ENCODE results near the gene CLEC4C. TPM values are rescaled to one million over a fixed set of nuclear protein-coding genes. Genes with fewer than 3 reads are reported as not detected.

Gene CLEC4C
- total and polyA plus RNA-seq, 2 donors (not counting 3 experiments of a cell fraction or from before 2014, with no cell fraction given), result not detected

DNA sequence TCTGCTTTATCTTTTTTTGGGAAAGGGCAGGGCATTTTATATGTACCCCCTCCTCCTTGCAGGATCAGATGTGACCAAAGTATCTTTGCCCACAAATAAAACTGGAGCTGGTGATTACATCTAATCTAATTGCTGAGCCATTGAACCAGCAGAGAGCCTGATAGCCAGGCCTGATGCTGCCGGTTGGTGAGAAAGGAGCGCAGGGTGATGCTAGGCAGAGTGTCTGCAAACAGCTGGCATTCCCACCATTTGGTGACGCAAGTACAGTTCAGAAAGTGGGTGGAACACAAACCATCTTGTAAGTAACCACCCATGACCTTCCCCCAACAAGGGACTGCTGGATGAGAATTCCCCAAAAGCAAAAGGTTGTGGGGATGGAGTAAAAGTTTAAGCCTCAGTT, 23.2 kb downstream of the CLEC4C start:
- no peak overlapping the region for H2AFZ ChIP-seq (ENCODE audit: low read depth, low read length)
- no TSS peak for BruUV-seq (replicated peaks)
- H3K9me1 ChIP-seq (replicated peaks; ENCODE audit: control insufficient read depth, extremely low read depth, insufficient read depth, low read length), result no peaks in the 10 kb centered on the region
- H3K79me2 ChIP-seq (ENCODE audit: control insufficient read depth, insufficient read depth, low read length), result no peaks in the 10 kb centered on the region
- TF ChIP-seq POLR2A (IDR thresholded peaks at IDR 0.05; ENCODE audit: low read depth, low read length) (no peak), JUN (IDR thresholded peaks at IDR 0.05; ENCODE audit: borderline replicate concordance, insufficient read depth, insufficient read length, low read depth) (no peak), MYC (IDR thresholded peaks at IDR 0.05; ENCODE audit: low read depth, low read length) (no peak), POLR2AphosphoS5 (IDR thresholded peaks at IDR 0.05; ENCODE audit: insufficient read depth, low read depth, low read length) (no peak), EZH2 (IDR thresholded peaks at IDR 0.05; ENCODE audit: borderline replicate concordance, low read depth, low read length, severe bottlenecking) (no peak), GATA2 (IDR thresholded peaks at IDR 0.05; ENCODE audit: insufficient read depth, insufficient read length, low read depth, low read length) (no peak), FOS (IDR thresholded peaks at IDR 0.05; ENCODE audit: borderline replicate concordance, insufficient read depth, low read length) (no peak)
- TF ChIP-seq, protein P1, sequence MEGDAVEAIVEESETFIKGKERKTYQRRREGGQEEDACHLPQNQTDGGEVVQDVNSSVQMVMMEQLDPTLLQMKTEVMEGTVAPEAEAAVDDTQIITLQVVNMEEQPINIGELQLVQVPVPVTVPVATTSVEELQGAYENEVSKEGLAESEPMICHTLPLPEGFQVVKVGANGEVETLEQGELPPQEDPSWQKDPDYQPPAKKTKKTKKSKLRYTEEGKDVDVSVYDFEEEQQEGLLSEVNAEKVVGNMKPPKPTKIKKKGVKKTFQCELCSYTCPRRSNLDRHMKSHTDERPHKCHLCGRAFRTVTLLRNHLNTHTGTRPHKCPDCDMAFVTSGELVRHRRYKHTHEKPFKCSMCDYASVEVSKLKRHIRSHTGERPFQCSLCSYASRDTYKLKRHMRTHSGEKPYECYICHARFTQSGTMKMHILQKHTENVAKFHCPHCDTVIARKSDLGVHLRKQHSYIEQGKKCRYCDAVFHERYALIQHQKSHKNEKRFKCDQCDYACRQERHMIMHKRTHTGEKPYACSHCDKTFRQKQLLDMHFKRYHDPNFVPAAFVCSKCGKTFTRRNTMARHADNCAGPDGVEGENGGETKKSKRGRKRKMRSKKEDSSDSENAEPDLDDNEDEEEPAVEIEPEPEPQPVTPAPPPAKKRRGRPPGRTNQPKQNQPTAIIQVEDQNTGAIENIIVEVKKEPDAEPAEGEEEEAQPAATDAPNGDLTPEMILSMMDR (IDR thresholded peaks at IDR 0.05; ENCODE audit: extremely low read depth in 1 of 2, insufficient read depth in 1 of 2, low read depth in 1 of 2, low read length in 2 of 2), result no peak
- TF ChIP-seq, protein P2, sequence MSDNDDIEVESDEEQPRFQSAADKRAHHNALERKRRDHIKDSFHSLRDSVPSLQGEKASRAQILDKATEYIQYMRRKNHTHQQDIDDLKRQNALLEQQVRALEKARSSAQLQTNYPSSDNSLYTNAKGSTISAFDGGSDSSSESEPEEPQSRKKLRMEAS (IDR thresholded peaks at IDR 0.05; ENCODE audit: insufficient read depth, insufficient read length), result no peak
- dilution Hi-C loops (cut with MboI; ENCODE audit: extremely low pct_ligation_motif_present, low sequenced_read_pairs) (no loop called here), intact Hi-C loops (cut with micrococcal nuclease) (no loop called here)
- H3K9ac ChIP-seq (replicated peaks; ENCODE audit: extremely low read depth, insufficient read depth, low read length), result no peak overlapping the region
- no peak overlapping the region for H3K27ac ChIP-seq (ENCODE audit: insufficient read depth, low read depth, low read length)
- H3K4me1 ChIP-seq (ENCODE audit: control insufficient read depth, extremely low read depth, insufficient read depth, low read length), result no peaks in the 10 kb centered on the region
- no peak overlapping the region for H3K4me2 ChIP-seq (ENCODE audit: insufficient read depth, low read length)
- POLR2A ChIA-PET, result no interaction called here
- no peak overlapping the region for H3K4me3 ChIP-seq (replicated peaks in 1 of 3; ENCODE audit: insufficient read depth in 1 of 3, low read depth in 1 of 3, low read length in 3 of 3)
- FAIRE-seq (no peak), DNase-seq (ENCODE audit: low read depth, low spot score) (no peak)
- CTCF ChIA-PET, result interaction anchor here (0.6 kb wide), 1 partner anchor 9 kb away, joined by 3 read pairs; no protein-coding TSS in a partner anchor
- H3K9me3 ChIP-seq (replicated peaks; ENCODE audit: control insufficient read depth, insufficient read depth, low read length), result no peaks in the 10 kb centered on the region
- no peaks in the 10 kb centered on the region for H3K36me3 ChIP-seq (ENCODE audit: control insufficient read depth in 2 of 2, extremely low read depth in 1 of 2, insufficient read depth in 2 of 2, low read length in 2 of 2)
- H3K27me3 ChIP-seq (ENCODE audit: control insufficient read depth in 2 of 2, insufficient read depth in 2 of 2, low read length in 2 of 2), result no peaks in the 10 kb centered on the region
- no peaks in the 10 kb centered on the region for H4K20me1 ChIP-seq (replicated peaks; ENCODE audit: control insufficient read depth, extremely low read depth, insufficient read depth, low read length)
